ENCODE results near the gene HNRNPF.

DNA sequence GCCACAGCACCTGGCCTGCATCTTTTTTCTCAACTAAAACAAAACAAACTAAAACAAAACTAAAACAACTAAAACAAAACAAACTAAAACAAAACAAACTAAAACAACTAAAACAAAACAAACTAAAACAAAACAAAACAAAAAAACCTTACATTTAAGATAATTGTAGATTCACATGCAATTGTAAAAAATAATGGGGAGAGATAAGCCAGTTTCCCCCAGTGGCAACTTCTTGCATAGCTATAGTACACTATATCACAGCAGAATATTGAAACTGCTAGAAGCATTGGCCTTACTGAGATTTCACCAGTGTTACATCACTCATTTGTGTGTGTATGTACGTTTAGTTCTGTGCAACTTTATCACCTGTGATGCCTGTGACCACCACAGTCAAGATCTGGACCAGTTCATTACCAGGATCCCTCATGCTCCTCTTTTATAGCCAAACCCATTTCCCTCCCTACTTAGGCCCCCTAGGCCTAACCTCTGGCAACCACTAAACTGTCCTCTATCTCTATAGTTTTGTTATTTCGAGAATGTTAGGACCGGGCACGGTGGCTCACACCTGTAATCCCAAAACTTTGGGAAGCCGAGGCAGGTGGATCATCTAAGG lies 28.3 kb downstream of the HNRNPF start:
- TF ChIP-seq, protein P1, sequence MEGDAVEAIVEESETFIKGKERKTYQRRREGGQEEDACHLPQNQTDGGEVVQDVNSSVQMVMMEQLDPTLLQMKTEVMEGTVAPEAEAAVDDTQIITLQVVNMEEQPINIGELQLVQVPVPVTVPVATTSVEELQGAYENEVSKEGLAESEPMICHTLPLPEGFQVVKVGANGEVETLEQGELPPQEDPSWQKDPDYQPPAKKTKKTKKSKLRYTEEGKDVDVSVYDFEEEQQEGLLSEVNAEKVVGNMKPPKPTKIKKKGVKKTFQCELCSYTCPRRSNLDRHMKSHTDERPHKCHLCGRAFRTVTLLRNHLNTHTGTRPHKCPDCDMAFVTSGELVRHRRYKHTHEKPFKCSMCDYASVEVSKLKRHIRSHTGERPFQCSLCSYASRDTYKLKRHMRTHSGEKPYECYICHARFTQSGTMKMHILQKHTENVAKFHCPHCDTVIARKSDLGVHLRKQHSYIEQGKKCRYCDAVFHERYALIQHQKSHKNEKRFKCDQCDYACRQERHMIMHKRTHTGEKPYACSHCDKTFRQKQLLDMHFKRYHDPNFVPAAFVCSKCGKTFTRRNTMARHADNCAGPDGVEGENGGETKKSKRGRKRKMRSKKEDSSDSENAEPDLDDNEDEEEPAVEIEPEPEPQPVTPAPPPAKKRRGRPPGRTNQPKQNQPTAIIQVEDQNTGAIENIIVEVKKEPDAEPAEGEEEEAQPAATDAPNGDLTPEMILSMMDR (IDR thresholded peaks at IDR 0.05; ENCODE audit: insufficient read depth, low read length, poor library complexity, severe bottlenecking) = no peak
- TF ChIP-seq EZH2phosphoT487 (conservative IDR thresholded peaks at IDR 0.05; ENCODE audit: low read length) = no peak
